IMR-90 (cell line): Measurements from ENCODE around the gene BMERB1. TPM values are rescaled to one million over a fixed set of nuclear protein-coding genes. Genes with fewer than 3 reads are reported as not detected.
A peak's percentile ranks its signal among the peaks of the same experiment; 100 is the strongest.

Source experiments
- ATAC-seq: fragments of 200-7000 bp; cut with Tn5 transposase; 2 replicates; pipeline ENCODE4 v1.9.1; 2020; ENCODE audit warnings: low read depth, mild to moderate bottlenecking, moderate library complexity
- BruUV-seq: library from RNA; stranded (reverse); fragments of 400-500 nt; replicated peaks from 2 replicates; lab custom pipeline; 2021; lab: Mats Ljungman, UMichigan
- CTCF ChIA-PET: fragments of 300-600 bp; formaldehyde crosslinking; extraction: SDS; loops from one replicate; lab custom pipeline; 2021; ENCODE audit warnings: antibody characterized with exemption; lab: Yijun Ruan, JAX
- POLR2A ChIA-PET: fragments of 300-600 bp; sonication (Branson Sonifier 250); formaldehyde crosslinking; loops from one replicate; lab custom pipeline; 2022; ENCODE audit warnings: antibody characterized with exemption; ENCODE audit not compliant: unreplicated experiment; lab: Charles Lee
- DNase-seq: peaks from one replicate; pipeline ENCODE4 v3.0.0; 2013
- H2AFZ ChIP-seq: replicated peaks from 2 replicates; pipeline ENCODE3; 2013; ENCODE audit warnings: low read length, mild to moderate bottlenecking; ENCODE audit not compliant: poor library complexity
- H2AK5ac ChIP-seq: 2 replicates; pipeline ENCODE4 v1.6.1; 2013; ENCODE audit warnings: low read depth, low read length, inconsistent platforms
- H2AK9ac ChIP-seq: replicated peaks from 2 replicates; pipeline ENCODE3; 2013; ENCODE audit warnings: mild to moderate bottlenecking, low read depth, low read length, moderate library complexity; ENCODE audit not compliant: poor library complexity
- H2BK120ac ChIP-seq: 2 replicates; pipeline ENCODE4 v1.6.1; 2013; ENCODE audit warnings: low read depth, low read length, inconsistent platforms
- H2BK15ac ChIP-seq: 3 replicates; pipeline ENCODE4 v1.6.1; 2013; ENCODE audit warnings: low read depth, low read length, inconsistent platforms
- H2BK20ac ChIP-seq: 2 replicates; pipeline ENCODE4 v1.6.1; 2013; ENCODE audit warnings: low read depth, mild to moderate bottlenecking, inconsistent platforms, low read length, moderate library complexity
- H2BK5ac ChIP-seq: 2 replicates; pipeline ENCODE4 v1.6.1; 2013; ENCODE audit warnings: mild to moderate bottlenecking, low read depth, low read length, inconsistent platforms; ENCODE audit not compliant: poor library complexity, severe bottlenecking
- H3K14ac ChIP-seq: replicated peaks from 2 replicates; pipeline ENCODE4 v1.6.1; 2013; ENCODE audit warnings: low read depth, low read length, inconsistent platforms
- H3K18ac ChIP-seq: 2 replicates; pipeline ENCODE4 v1.6.1; 2013; ENCODE audit warnings: low read depth, low read length, control low read depth
- H3K23ac ChIP-seq: 2 replicates; pipeline ENCODE4 v1.6.1; 2013; ENCODE audit warnings: low read depth, low read length, inconsistent platforms
- H3K27ac ChIP-seq: 2 replicates; pipeline ENCODE4 v1.5.1; 2013; ENCODE audit warnings: mild to moderate bottlenecking, control low read depth, low read length; ENCODE audit not compliant: insufficient read depth
- H3K27me3 ChIP-seq: 2 replicates; pipeline ENCODE4 v1.6.1; 2013; ENCODE audit warnings: low read length; ENCODE audit not compliant: control insufficient read depth, insufficient read depth
- H3K36me3 ChIP-seq: 2 replicates; pipeline ENCODE4 v1.6.1; 2013; ENCODE audit warnings: low read length, mixed read lengths; ENCODE audit not compliant: control insufficient read depth, insufficient read depth
- H3K4ac ChIP-seq: 2 replicates; pipeline ENCODE4 v1.6.1; 2013; ENCODE audit warnings: low read depth, low read length, inconsistent platforms
- H3K4me1 ChIP-seq: 2 replicates; pipeline ENCODE4 v1.6.1; 2013; ENCODE audit warnings: low read length, mixed read lengths; ENCODE audit not compliant: control insufficient read depth, insufficient read depth
- H3K4me2 ChIP-seq: 2 replicates; pipeline ENCODE4 v1.6.1; 2013; ENCODE audit warnings: low read depth, mild to moderate bottlenecking, control low read depth, low read length, moderate library complexity
- H3K4me3 ChIP-seq: 2 replicates; pipeline ENCODE4 v1.5.1; 2013; ENCODE audit warnings: low read depth, mild to moderate bottlenecking, control low read depth, low read length, moderate library complexity; ENCODE audit not compliant: insufficient read depth
- H3K56ac ChIP-seq: 2 replicates; pipeline ENCODE4 v1.6.1; 2013; ENCODE audit warnings: low read length, inconsistent platforms; ENCODE audit not compliant: insufficient read depth; ENCODE audit errors: extremely low read depth
- H3K79me1 ChIP-seq, 2 experiments: 2 replicates each; pipeline ENCODE4 v1.6.1; 2013; ENCODE audit warnings: low read length in 2 of 2, inconsistent platforms in 1 of 2, low read depth in 1 of 2
- H3K9ac ChIP-seq: 2 replicates; pipeline ENCODE4 v1.6.1; 2013; ENCODE audit warnings: low read depth, low read length, control low read depth
- H3K9me1 ChIP-seq: 2 replicates; pipeline ENCODE4 v1.6.1; 2013; ENCODE audit warnings: low read length, inconsistent platforms; ENCODE audit not compliant: insufficient read depth
- H3K9me3 ChIP-seq: 2 replicates; pipeline ENCODE4 v1.6.1; 2013; ENCODE audit warnings: low read length; ENCODE audit not compliant: control insufficient read depth, insufficient read depth
- H4K20me1 ChIP-seq: 2 replicates; pipeline ENCODE4 v1.6.1; 2013; ENCODE audit warnings: low read length, inconsistent platforms; ENCODE audit not compliant: insufficient read depth
- H4K5ac ChIP-seq: 2 replicates; pipeline ENCODE4 v1.6.1; 2013; ENCODE audit warnings: mild to moderate bottlenecking, low read depth, low read length, control low read depth
- H4K8ac ChIP-seq, 2 experiments: 2 replicates each; pipeline ENCODE4 v1.6.1; 2013; ENCODE audit warnings: low read depth in 2 of 2, low read length in 2 of 2, control low read depth in 1 of 2, inconsistent platforms in 1 of 2
- H4K91ac ChIP-seq: 2 replicates; pipeline ENCODE4 v1.6.1; 2013; ENCODE audit warnings: low read depth, low read length, inconsistent platforms; ENCODE audit not compliant: insufficient read depth
- RAD21 ChIP-seq: IDR thresholded peaks from 2 replicates; pipeline ENCODE4 v1.6.1; 2012; ENCODE audit warnings: low read length, improper control_type of control experiment
- WGBS, 2 experiments: methylation state at CpG; one replicate each; pipeline versions ENCODE4 v1.1.5 to v1.1.7; 2013; ENCODE audit warnings: missing lambda C conversion rate in 2 of 2; ENCODE audit not compliant: insufficient read length in 1 of 2; ENCODE audit errors: extremely low coverage in 2 of 2; 5-methylcytosine and 5-hydroxymethylcytosine counted together
- dilution Hi-C: fragments of 300-500 bp; cut with HindIII; formaldehyde crosslinking; loops from one replicate; pipeline ENCODE4 v1.14.3; 2018; ENCODE audit warnings: low sequenced_read_pairs; ENCODE audit not compliant: unreplicated experiment
- in situ Hi-C: fragments of 300-500 bp; cut with MboI; formaldehyde crosslinking; loops from 3 replicates; pipeline ENCODE4 v1.14.3; 2019; ENCODE audit warnings: low sequenced_read_pairs, inconsistent platforms, mixed read lengths
- intact Hi-C: fragments of 100-400 bp; cut with micrococcal nuclease; formaldehyde crosslinking; loops from 2 replicates; pipeline ENCODE4 v1.10.0; 2022
- polyA plus RNA-seq, 3 experiments: library from polyadenylated mRNA; depleted of rRNA; stranded (reverse); fragments of >200 nt; gene quantifications; 2 replicates each; pipeline ENCODE4 v1.2.3, GENCODE V29; 2012; ENCODE audit warnings: low replicate concordance in 1 of 3
- total RNA-seq: library from RNA; depleted of rRNA; stranded (reverse); fragments of >200 nt; gene quantifications from 2 replicates; pipeline ENCODE4 v1.2.3, GENCODE V29; 2012

BMERB1 gene
- total and polyA plus RNA-seq, 2 of the 4 experiments (the other 2 are of a cell fraction): 22.6 to 32.9 TPM

- Histone ChIP-seq H2BK5ac (no peak overlapping the region), H2AK9ac (no peak overlapping the region), H3K36me3 (peaks cover 61% of the 10 kb centered on the region), H3K4me2 (no peak overlapping the region), H3K56ac (no peak overlapping the region), H3K14ac (no peak overlapping the region), H2BK120ac (no peak overlapping the region), H4K91ac (no peak overlapping the region; the same call in 1 of the 2 replicates), H4K8ac (no peak overlapping the region), H3K9me1 (peaks cover 21% of the 10 kb centered on the region), H3K27me3 (no peaks in the 10 kb centered on the region), H3K9ac (no peak overlapping the region), H3K4ac (no peak overlapping the region), H3K4me1 (peaks cover 7% of the 10 kb centered on the region), H3K18ac (no peak overlapping the region), H3K4me3 (no peak overlapping the region), H4K5ac (no peak overlapping the region), H3K9me3 (no peaks in the 10 kb centered on the region), H2AK5ac (0 out of 2 replicates have a peak overlapping the region, but pooled peaks have one; percentile 0), H2BK20ac (no peak overlapping the region), H3K23ac (no peak overlapping the region), H2AFZ (no peak overlapping the region), H2BK15ac (no peak overlapping the region), H4K20me1 (peaks cover 4% of the 10 kb centered on the region; the same call in 1 of the 2 replicates), H3K79me1 (peaks cover 0 to 18% of the 10 kb centered on the region in 2 experiments; a peak in 2 of 4 replicates), H3K27ac (no peak overlapping the region)
- CTCF ChIA-PET: interaction anchor here (0.6 to 1.0 kb wide), 2 partner anchors 17 to 215 kb away, joined by 5 to 8 read pairs; no protein-coding TSS in a partner anchor
- no peak for ATAC-seq
- WGBS, 2 experiments: 80% methylated on average over 1 of the region's 14 CpGs; no CpG with 5 or more reads in 1 of the 2 experiments
- POLR2A ChIA-PET: no interaction called here
- in situ Hi-C loops (no loop called here), intact Hi-C loops (no loop called here), dilution Hi-C loops (no loop called here)
- no TSS peak for BruUV-seq
- no peak for DNase-seq
- no peak for TF ChIP-seq RAD21
These were observed 170.4 kb downstream of the BMERB1 start for GRCh38 chr16:15604460-15605440.
